Neural crest cell (in vitro differentiated cells): ENCODE measurements around the gene NTM. TPM values are rescaled to one million over a fixed set of nuclear protein-coding genes. Genes with fewer than 3 reads are reported as not detected.

Source experiments
- DNase-seq: peaks from one replicate; pipeline ENCODE4 v3.0.0; 2021; ENCODE audit warnings: low read depth, mixed read lengths, low spot score
- H3K27ac Mint-ChIP-seq: one replicate; pipeline ENCODE4 v1.8.0; 2021; ENCODE audit warnings: mild to moderate bottlenecking, mixed read lengths; ENCODE audit not compliant: unreplicated experiment
- H3K27me3 Mint-ChIP-seq: 2 replicates; pipeline ENCODE4 v1.8.0; 2021; ENCODE audit warnings: low read depth, mild to moderate bottlenecking, mixed read lengths
- H3K36me3 Mint-ChIP-seq: 2 replicates; pipeline ENCODE4 v1.8.0; 2021; ENCODE audit warnings: low read depth, mild to moderate bottlenecking, mixed read lengths
- H3K4me1 Mint-ChIP-seq: 2 replicates; pipeline ENCODE4 v1.8.0; 2021; ENCODE audit warnings: mixed read lengths
- H3K4me3 Mint-ChIP-seq: one replicate; pipeline ENCODE4 v1.8.0; 2021; ENCODE audit warnings: mild to moderate bottlenecking, mixed read lengths
- H3K9me3 Mint-ChIP-seq: 2 replicates; pipeline ENCODE4 v1.8.0; 2021; ENCODE audit warnings: mixed read lengths
- CTCF ChIP-seq: fragments of 200-600 bp; sonication (generic); conservative IDR thresholded peaks from 2 replicates; pipeline ENCODE4 v1.5.0; 2021; ENCODE audit warnings: antibody characterized with exemption, mild to moderate bottlenecking
- total RNA-seq: library from RNA; stranded (reverse); gene quantifications from 2 replicates; pipeline ENCODE4 v1.2.1, GENCODE V29; 2021

The NTM gene
- total RNA-seq, 1 donor from 2014 or later = 11.3 TPM

GRCh38 chr11:131633921-131634715 is 263.7 kb downstream of the NTM start:
- no peak for DNase-seq
- Mint-ChIP-seq H3K27ac (no peak overlapping the region), H3K36me3 (peaks cover 4% of the 10 kb centered on the region), H3K4me3 (no peak overlapping the region), H3K4me1 (peaks cover 15% of the 10 kb centered on the region), H3K9me3 (peaks cover 5% of the 10 kb centered on the region), H3K27me3 (no peaks in the 10 kb centered on the region)
- TF ChIP-seq CTCF = no peak

GRCh38 chr11:131637469-131638175 is 267.2 kb downstream of the NTM start:
- H3K4me1 Mint-ChIP-seq = peaks cover 3% of the 10 kb centered on the region
- DNase-seq = no peak
- H3K27ac Mint-ChIP-seq = no peak overlapping the region
- no peak overlapping the region for H3K4me3 Mint-ChIP-seq
- no peak for TF ChIP-seq CTCF
- H3K36me3 Mint-ChIP-seq = no peaks in the 10 kb centered on the region
- H3K9me3 Mint-ChIP-seq = no peaks in the 10 kb centered on the region
- H3K27me3 Mint-ChIP-seq = no peaks in the 10 kb centered on the region

GRCh38 chr11:131638889-131639288 is 268.5 kb downstream of the NTM start:
- H3K4me3 Mint-ChIP-seq = no peak overlapping the region
- TF ChIP-seq CTCF = no peak
- no peak for DNase-seq
- H3K27me3 Mint-ChIP-seq = no peaks in the 10 kb centered on the region
- H3K27ac Mint-ChIP-seq = no peak overlapping the region
- peaks cover 2% of the 10 kb centered on the region for H3K4me1 Mint-ChIP-seq
- H3K9me3 Mint-ChIP-seq = no peaks in the 10 kb centered on the region
- H3K36me3 Mint-ChIP-seq = no peaks in the 10 kb centered on the region

- Mint-ChIP-seq H3K36me3 (no peaks in the 10 kb centered on the region), H3K4me1 (no peaks in the 10 kb centered on the region), H3K4me3 (no peak overlapping the region), H3K9me3 (no peaks in the 10 kb centered on the region), H3K27ac (no peak overlapping the region), H3K27me3 (no peaks in the 10 kb centered on the region)
- DNase-seq = no peak
- TF ChIP-seq CTCF = no peak
Measured at GRCh38 chr11:131640320-131640719, 269.9 kb downstream of the NTM start.

- Mint-ChIP-seq H3K4me3 (no peak overlapping the region), H3K27ac (no peak overlapping the region), H3K36me3 (no peaks in the 10 kb centered on the region), H3K4me1 (no peaks in the 10 kb centered on the region), H3K27me3 (no peaks in the 10 kb centered on the region), H3K9me3 (no peaks in the 10 kb centered on the region)
- no peak for TF ChIP-seq CTCF
- no peak for DNase-seq
Measured at GRCh38 chr11:131642756-131643531, 272.5 kb downstream of the NTM start.
